ENCODE data around the gene ACIN1.

ACIN1 gene

GRCh38 chr14:23056956-23057756 lies 37.8 kb downstream of the ACIN1 start, which contains the start of gene CDH24:
Gene CDH24 (minus strand): TSS chr14:23057520. CDS start chr14:23055733, 1,787 bp downstream.
- peak; percentile 65 for DNase-seq

GRCh38 chr14:23056145-23056955 lies 38.6 kb downstream of the ACIN1 start:
- DNase-seq, result peak; percentile 57

- no peak for DNase-seq
These were observed 39.3 kb downstream of the ACIN1 start for GRCh38 chr14:23055621-23056144.

- DNase-seq, result no peak
These were observed 39.8 kb downstream of the ACIN1 start for GRCh38 chr14:23055147-23055550.

GRCh38 chr14:23054000-23054811 lies 40.7 kb downstream of the ACIN1 start:
- no peak for DNase-seq

GRCh38 chr14:23053426-23053825 lies 41.5 kb downstream of the ACIN1 start:
- DNase-seq, result no peak

- no peak for DNase-seq
These were observed 42.3 kb downstream of the ACIN1 start for GRCh38 chr14:23052671-23053070.

GRCh38 chr14:23052182-23052623 lies 42.7 kb downstream of the ACIN1 start:
- no peak for DNase-seq

- DNase-seq, result no peak
These were observed 43.5 kb downstream of the ACIN1 start for GRCh38 chr14:23051141-23052057.

GRCh38 chr14:23049011-23049410 lies 45.9 kb downstream of the ACIN1 start:
- no peak for DNase-seq

- no peak for DNase-seq
These were observed 46.9 kb downstream of the ACIN1 start for GRCh38 chr14:23047751-23048693.

GRCh38 chr14:23047034-23047634 lies 47.8 kb downstream of the ACIN1 start:
- no peak for DNase-seq

GRCh38 chr14:23045419-23046357 lies 49.2 kb downstream of the ACIN1 start:
- DNase-seq, result no peak

GRCh38 chr14:23044840-23045239 lies 50.1 kb downstream of the ACIN1 start:
- no peak for DNase-seq

GRCh38 chr14:23043754-23044153 lies 51.2 kb downstream of the ACIN1 start:
- no peak for DNase-seq

GRCh38 chr14:23043145-23043544 lies 51.8 kb downstream of the ACIN1 start:
- DNase-seq, result no peak

GRCh38 chr14:23042162-23042965 lies 52.6 kb downstream of the ACIN1 start, which contains the start of gene PSMB11:
Gene PSMB11 (plus strand): TSS chr14:23042212. CDS start chr14:23042226, 14 bp downstream.
- no peak for DNase-seq

- DNase-seq, result peak; percentile 67
These were observed 53.2 kb downstream of the ACIN1 start for GRCh38 chr14:23041729-23042128.

Data from HCEC 1CT (cell line).